Right hindlimb (tissue), 1 donor: ENCODE measurements around the gene CORO1C.

Experiments
- DNase-seq: peaks from one replicate; pipeline ENCODE4 v3.0.0-alpha.2; 2018

The CORO1C gene

DNA sequence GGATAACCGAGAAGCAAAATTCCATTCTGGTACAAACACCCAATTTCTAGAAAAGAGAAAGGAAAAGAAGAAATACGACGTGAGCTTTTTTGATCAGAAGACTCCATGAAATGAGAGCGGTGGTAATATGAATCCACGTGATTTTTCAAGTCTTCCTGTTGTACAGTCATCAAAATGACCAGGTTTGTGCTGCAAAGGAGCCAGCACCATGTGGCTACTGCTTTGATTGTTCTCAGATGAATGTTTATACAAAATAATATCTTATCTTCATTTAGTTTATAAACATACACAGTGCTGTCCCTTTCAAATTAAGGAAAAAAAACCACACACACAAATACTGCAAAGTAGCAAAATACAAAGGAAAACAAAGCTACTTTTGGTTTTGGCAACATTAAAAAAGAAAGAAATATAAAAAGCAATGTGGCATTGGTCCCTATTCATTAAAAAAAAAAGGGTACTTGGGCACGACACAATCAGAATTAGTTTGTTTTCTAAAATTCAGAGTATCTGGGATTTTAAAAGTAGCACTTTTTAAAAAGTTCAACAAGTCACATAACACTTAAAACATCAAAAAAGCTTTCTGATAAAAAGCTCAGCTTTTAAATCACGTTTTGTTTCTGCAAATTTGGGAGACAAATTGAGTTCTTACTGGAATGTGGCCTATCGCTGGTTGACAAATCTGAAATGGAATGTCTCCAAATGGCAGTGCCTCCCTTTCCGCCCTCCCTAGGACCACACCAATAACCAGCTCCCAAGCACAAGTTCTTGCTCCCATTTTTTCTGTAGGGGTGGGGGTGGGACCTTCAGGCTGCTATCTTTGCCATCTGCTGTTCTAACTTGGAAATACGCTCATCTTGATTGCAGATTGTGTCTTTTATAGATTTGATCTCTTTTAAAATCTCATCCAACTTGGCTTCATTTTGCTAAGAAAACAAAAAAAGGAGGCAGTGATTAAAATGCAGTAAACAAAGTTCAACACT lies 84.4 kb downstream of the CORO1C start:
- DNase-seq = no peak

DNA sequence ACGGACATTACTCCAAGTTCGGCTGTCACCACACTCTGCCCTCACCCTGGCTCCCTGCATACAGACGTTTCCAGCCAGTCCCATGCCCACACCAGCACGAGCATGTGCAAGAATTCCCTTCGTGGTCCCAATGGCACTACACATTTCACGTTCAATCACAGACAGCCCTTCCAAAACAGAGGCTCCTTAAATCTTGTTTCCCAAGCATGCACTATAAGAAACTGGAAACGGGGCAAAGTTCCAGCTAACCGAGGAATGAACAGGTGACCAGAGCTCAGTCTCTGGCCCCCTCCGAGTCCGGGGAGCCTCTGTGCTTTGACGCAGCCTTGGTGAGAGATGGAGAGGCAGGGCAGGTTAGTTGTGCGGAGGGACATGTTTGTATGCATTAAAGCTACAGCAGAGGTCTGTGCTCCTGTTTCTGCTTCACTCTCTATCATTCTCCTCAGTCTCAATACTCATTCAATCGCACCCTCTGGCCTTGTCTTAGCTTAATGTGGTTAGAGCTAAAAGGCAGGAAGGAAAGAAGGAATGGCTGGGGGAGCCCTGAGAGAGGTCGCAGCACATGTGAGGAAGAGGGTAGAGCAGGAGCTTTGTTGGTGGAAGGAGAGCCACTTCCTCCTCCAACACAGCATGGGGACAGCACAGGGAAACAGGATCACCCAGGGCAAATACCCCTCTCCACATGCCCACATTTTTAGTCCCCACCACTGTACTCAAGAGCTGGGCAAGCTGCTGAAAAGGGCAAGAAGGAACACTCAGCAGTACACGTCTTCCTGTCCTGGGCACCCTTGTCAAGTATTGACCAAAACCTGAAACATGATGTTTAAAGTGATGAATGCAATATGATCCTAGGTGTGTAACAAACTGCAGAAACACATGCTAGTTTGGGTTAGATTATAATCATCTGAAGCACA lies 85.4 kb downstream of the CORO1C start:
- DNase-seq = no peak

DNA sequence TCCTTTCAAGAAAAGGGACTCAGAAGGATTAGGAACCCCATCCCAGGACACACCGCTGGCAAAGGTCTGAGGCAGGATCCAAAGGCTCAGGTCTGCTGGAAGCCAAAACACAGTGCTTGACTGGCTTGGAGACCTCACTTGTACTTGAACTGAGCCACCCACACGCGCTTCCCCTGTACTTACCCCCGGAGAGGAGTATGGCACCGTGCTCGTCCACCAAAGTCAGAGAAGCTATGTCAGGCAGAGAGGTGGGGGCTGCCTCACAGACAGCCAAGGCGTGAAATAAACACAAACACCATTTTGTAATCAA lies 86.6 kb downstream of the CORO1C start:
- no peak for DNase-seq

DNA sequence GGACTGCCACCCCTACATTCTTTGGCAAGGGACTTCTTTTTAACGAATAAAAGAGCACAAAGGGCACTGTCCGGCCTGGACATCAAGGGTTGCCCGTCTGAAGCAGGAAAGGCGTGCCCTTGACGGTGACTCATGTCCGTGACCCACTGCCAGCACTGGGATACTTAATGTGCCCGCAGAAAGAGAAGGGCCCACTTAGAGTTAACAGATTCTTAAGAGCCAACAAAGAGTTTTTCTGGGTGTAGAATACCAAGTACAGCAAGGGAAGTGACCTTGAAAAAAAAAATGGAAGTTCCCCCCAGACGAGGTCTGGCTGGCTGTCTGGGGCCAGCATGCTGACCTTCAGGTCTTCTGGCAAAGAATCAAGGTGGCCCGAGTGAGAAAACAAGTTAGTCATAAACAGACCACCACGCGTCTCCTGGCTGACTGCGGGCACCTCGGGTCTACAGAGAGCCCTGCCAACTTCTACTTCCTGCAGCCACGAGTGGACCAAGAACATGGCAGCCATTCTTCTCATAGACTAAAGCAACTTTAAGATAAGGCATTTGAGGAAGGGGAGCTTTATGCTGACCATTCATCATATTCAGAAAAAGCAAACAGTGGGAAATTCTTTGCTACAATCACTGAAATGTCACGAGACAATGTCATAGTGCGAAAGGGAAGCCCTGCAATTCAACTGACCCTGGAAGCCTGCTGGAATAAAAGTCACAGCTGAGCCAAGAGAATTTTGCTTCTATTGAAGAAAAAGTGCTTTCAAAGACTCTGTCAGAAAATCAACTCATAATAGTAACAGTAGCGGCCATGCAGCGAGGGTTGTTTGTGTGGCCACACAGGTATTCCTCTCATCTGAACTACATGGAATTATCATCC lies 87.1 kb downstream of the CORO1C start:
- no peak for DNase-seq

DNA sequence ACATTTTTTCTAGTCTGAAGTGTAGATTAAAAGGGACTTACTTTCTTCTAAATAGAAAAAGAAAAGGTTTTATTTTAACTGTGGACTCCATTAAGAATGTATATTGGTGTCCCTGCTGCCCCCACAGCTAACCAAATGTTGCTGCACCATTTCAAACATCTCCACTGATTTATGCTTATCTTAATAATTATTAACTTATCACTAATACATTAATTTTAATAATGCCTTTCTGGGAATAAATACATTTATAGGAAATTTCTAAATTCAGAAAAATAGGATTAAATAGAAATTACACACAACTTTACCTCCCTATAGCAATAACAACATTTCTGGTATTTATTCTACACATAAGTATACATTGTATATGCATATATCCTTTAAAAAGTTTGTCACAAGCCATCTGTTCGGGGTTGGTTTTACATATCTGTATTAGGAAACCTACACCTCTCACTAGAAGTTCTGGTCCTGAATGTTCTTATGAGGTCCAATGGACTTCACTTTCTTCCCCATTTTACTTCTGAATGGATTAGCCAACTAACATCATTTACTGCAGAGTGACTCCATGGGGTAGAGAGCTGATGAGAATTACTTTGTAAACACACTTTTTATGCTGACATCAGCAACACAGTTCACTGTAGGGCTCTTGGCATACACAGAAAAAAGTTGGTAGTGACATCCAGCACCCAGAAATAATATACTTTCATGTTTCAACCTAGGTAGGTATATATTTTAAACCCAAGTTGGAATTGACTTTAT lies 88.2 kb downstream of the CORO1C start:
- no peak for DNase-seq

DNA sequence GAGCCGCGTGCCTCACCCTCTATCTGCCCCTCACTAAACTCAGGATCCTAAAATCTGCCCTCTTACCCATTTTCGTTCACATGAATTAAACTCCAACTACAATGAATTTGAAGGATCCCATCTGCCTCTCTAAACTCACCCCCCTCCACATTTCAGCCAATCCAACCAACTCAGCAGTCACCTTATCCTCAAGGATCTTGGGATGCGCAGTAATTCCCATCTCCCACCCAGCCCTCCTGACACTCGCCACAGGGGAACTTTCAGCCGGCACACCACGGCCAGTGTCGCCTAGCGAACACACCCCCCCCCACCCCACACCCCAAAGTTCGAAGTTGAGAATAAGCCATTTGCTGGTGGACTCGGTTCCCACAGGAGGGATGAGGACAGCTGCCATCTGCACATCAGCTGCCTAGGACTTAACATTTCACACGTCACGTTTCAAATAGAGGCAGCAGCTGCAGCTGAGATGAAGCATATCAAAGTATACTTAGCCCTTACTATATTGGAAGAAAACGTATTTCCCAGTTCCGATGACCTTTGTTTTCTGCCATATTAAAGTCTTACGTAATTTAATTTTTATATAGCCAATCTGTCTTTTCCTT lies 88.9 kb downstream of the CORO1C start:
- DNase-seq = peak; percentile 81

DNA sequence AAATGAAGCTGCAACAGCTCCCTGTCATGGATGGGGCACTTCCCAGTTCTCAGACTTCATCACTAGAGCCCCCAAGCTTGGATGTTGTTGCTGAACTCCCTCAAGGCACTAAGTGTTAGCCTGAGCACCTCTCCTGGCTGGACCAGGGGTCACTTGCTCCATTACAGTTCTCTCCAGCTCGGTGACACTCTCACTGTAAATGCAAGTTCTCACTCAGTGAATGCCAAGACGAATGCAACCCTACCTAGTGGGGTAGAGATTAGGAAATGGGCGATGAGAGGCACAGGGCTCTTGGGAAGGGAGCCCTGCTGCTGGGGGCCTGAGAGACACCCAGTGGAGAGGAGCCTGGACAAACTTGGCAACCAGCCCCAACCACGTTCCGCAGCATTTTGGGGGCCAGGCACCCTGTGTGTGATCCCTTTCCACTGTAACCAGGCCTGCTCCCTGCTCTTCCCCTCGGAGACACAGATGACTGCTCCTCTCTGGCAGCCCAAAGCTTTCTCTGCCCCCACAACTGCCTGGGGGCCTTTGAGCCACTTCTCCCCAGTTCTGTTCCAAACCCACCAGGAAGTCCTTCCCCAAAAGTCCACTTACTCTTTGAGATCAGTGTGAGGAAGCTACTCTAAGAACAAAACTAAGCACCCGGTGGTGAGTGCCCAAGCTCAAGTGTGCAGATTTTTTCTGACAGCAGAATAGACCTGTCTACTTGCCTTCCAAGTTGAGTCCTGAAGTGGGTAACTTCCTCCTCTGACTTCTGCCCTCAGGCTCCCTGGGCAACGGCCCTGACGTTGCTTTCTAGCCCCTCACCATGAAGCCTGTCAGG lies 89.7 kb downstream of the CORO1C start:
- DNase-seq = no peak

DNA sequence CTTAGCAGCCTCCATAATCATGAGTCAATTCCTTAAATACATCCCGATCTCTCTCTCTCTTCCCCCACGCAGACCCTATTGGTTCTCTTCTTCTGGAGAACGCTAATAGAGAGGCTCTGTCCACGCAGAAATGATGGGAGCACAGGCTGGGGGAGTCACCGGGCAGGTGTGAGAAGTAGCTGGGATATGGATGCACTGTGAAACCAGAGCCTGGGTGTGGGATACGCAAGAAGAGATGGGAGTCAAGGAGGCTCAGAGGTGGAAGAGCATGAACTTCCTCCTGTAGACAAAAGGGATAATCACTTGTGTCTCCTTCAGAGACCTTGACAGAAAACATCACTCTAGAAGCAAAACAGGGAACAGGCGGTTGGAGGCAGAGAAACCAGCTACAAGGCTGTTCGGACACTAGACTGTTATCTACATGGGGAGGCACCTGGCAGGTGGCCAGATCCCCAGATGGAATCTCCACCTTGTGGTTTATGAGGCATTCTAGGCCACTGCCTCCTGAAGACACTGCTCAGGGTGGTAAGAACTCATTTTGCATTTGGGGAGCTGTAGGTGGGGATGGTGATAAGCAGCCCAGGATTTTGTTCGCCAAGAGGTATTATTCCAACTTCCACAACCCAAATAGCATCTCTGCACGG lies 90.4 kb downstream of the CORO1C start:
- DNase-seq = no peak

DNA sequence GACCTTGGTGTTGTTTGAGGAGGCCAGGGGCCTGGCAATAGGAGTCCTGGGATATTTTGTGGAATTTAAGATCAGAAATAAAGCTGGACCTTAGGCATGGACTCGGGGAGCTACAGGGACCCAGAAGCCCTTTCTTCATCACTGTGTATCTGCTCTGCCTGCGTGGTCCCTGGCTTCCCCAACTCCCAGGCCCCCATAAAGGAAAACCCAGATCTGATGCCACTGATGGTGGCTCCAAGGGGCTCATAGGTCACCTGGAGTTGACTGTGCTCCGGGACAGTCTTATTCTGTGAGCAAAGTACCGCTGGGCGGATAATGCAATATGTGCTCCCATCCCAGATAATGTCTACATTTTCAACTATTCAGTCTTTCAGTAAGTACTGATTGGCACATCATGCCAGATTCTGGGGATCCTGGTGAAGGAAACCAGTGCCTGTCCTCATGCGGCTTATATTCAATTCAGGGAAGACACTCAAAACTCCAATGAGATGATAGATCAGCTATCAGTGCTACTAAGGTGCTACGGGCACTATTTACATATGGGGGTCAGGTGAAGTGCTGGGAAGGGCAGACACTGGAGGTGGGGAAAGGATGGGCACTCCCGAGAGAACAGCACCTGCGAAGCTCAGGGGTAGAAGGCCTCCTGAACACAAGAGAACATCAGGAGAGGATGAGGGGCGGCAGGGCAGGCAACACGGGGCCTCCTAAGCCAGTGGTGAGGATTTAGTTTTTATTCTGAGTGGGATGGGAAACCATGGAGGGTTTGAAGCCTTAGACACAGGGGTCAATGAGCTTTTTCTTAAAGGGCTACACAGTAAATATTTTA lies 92.1 kb downstream of the CORO1C start:
- no peak for DNase-seq

DNA sequence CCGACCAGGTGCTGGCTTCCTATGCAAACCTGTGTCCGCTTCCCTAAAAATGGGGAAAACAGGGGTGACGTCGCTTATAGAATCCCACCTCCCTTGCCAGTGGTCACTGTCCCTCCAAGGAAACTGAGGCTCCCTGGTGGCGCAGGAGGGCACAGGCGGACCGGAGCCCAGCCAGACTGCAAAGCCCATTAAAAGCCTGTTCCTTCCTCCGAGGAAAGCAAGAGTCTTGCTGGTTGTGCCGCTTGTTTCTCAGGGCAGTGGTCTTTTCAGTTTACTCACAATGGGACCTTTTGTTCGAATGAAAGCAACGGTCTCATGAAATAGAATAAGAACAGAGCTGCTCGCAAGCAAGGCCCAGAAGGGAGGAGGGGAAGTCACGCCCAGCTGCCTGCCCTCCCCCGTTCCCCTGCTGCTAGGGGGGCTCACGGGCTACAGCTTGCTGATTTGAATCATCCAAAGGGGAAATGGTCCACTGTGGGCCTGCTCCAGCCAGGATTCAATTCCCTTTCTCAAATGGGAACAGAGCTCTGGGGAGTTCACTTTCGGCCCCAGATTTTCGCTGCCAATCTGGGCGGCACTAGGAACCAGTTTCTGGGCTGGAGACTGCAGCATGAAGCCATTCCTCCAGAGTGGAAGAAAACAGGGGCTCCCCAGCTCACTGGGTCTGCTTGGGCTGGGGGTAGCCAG lies 93.0 kb downstream of the CORO1C start:
- DNase-seq = peak; percentile 76

DNA sequence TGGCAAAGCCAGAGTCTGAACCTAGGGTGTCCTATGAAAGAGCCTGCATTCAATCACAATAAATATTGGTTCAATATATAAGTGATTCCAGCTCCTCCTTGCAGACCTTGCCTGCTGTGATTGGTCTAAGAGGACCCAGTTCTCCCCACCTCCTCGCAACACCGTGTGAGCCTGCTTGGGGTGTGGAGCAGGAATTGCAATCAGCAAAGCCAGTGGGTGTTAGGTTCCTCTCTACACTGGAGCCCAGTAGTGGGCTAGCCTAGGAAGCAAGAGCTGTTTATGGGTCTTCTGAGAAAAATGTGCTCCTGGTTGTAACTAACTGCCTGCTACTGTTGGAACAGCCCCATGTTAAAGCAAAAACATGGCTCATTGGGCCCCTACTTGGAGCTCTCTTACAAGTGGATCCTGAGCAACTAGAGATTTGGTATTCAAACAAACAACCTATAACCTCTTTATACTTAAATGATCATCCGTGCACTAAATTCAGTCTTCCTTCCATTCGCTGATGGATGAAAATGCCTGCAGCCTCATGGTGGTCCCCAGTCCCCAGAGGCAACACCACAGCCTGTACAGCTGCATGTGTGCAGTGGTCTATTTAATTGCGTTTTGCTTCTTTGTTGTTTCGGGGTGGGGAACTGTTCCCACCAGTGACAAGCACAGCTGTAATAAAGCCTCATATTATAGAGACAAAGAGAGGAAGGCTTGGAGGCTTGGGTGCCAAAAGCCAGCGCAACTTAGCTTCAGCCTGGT lies 93.9 kb downstream of the CORO1C start:
- DNase-seq = no peak

DNA sequence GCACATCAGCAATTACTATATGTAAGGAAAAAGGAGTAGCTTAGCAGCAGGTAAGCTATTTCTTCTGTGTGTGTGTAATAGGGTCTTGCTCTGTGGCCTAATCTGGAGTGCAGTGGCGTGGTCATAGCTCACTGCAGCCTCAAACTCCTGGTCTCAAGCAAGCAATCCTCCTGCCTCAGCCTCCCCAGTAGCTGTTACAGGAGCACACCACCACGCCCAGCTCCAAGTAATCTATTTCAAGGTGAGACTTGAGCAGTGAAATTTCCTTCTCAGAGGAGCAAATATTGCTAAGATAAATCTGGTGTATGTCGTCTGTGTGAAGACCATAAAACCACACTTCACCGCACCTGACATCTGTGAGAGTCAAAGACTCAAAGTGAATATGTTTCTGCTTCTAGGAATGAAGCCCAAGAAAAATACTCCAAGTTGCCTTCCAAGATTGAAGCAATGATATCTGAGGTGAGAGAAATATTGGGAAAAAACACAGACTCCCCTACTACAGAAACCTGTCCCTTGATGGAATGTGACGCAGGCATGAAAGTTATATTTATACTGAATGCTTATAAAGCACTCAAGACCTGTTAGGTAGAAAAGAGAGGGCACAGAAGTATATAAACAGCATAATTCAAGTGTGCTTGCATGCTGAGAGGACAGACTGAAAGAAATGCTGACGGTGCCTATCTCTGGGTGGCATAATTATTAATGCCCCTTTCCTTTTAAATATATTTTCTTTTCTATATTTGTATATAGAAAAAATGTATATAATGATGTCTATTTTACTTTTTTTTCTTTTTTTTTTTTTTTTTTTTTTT lies 95.1 kb downstream of the CORO1C start:
- DNase-seq = no peak

DNA sequence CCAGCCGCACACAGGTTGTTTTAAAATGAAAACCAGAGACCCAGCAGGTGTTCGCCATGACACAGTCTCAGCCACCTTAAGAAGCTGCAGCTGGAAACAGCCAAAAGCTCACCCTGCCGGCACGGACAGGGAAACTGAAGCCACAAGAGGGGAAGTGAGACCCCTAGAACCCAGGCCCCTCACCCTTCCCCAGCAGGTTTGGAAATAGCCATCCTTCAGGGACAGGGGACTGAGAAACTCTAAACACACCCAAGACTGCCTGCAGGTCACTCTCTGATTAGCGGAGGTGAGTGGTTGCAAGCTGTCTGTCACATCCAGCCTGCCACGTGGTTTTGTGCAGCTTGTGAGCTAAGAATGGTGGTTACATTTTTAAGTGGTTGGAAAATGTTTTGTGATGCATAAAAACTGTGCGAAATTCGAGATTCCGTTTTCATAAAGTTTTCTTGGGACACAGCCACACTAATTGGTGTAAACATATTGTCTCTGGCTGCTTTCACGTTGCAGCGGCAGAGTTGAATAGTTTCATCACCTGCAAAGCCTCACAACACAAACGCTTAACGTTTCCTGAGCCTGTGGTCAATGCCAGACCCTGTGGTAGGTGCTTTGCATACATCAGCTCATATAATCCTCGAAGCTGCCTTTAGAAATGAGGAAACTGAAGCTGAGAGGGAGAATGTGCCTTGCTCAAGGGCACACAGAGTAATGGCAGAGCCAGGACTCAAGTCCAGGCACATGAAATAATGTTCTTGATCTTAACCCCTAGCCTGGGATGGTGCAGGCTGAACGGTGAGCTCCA lies 95.9 kb downstream of the CORO1C start:
- no peak for DNase-seq

DNA sequence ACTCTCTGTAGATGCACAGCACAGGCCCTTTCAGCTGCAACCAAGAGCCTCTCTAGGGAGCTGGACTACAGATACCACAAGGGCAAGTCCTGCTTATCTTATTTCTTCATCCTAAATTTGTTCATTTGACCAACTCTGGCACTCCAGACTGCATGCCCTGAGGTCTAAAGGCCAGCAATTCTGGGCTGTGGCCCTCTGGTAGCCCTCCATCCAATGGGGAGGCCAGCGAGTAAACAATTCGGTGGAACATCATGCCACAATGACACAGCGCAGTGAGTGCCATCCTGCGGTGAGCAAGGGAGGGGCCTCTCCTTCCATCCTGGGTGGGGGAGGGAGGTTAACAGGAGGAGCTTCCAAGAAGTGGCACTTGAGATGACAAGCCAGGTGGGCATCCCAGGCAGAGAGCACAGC lies 97.0 kb downstream of the CORO1C start:
- DNase-seq = no peak

DNA sequence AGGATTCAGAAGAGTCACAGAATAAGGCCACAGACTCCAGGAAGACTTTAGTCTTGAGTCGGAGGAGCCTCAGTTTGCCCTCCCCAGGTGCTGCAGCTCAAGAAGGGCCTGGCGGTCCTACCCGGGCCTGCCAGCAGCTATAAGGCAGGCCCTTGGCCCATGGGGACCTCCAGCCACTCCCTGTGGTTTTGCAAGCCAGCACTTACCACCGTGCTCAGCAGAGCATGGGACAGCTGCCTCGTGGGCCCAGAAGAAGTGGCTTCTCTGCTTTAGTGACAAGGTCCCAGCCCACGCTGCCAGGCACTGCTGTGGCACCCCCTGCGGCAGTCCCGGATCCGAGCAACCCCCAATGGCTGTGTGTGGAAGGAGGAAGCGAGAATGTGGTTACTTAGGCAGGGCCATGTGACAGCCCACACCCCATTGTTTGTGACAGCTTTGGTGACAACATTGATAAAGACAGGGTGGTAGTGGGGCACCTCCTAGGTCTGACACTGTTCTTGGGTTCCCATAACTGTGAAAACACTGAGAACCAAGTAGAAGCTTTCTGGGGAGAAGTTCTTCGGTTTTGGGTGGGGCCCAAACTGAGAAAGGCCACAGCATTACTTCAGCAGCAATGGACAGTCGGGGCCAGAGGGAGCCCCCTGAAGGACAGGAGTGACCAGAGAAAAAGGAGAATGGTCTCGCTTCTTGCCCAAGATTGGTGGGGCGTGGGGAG lies 97.6 kb downstream of the CORO1C start, which contains the start of gene SELPLG:
TSS of gene SELPLG (minus strand) at position 361 of the 715 bp plus-strand sequence. CDS start 9,587 bp downstream, outside the sequence.
- no peak for DNase-seq
